Loucy (cell line): Measurements from ENCODE around the gene KRTAP22-1.

Experiments
- EZH2phosphoT487 ChIP-seq: fragments of 200-600 bp; IDR thresholded peaks from 2 replicates; pipeline ENCODE4 v1.6.1; 2018; ENCODE audit warnings: antibody characterized with exemption, mild to moderate bottlenecking, moderate library complexity, borderline replicate concordance
- TF ChIP-seq, protein P1 (sequence below): fragments of 200-600 bp; sonication (generic); conservative IDR thresholded peaks from 2 replicates; pipeline ENCODE4 v1.5.1; 2014; ENCODE audit warnings: mild to moderate bottlenecking, antibody characterized with exemption, low read length

GRCh38 chr21:30616125-30616524, 15.2 kb downstream of the KRTAP22-1 start, which contains the start of gene KRTAP20-1:
- TF ChIP-seq, protein P1, sequence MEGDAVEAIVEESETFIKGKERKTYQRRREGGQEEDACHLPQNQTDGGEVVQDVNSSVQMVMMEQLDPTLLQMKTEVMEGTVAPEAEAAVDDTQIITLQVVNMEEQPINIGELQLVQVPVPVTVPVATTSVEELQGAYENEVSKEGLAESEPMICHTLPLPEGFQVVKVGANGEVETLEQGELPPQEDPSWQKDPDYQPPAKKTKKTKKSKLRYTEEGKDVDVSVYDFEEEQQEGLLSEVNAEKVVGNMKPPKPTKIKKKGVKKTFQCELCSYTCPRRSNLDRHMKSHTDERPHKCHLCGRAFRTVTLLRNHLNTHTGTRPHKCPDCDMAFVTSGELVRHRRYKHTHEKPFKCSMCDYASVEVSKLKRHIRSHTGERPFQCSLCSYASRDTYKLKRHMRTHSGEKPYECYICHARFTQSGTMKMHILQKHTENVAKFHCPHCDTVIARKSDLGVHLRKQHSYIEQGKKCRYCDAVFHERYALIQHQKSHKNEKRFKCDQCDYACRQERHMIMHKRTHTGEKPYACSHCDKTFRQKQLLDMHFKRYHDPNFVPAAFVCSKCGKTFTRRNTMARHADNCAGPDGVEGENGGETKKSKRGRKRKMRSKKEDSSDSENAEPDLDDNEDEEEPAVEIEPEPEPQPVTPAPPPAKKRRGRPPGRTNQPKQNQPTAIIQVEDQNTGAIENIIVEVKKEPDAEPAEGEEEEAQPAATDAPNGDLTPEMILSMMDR, result no peak
- TF ChIP-seq EZH2phosphoT487, result no peak
